H1 (cell line): Measurements from ENCODE around the gene GABRG3. TPM values are rescaled to one million over a fixed set of nuclear protein-coding genes. Genes with fewer than 3 reads are reported as not detected.

Source experiments
- CTCF ChIA-PET: fragments of 300-600 bp; sonication (Branson Sonifier 250); formaldehyde crosslinking; loops from one replicate; lab custom pipeline; 2021; ENCODE audit not compliant: partially characterized antibody; lab: Charles Lee
- POLR2A ChIA-PET: fragments of 300-600 bp; sonication (Branson Sonifier 250); formaldehyde crosslinking; loops from one replicate; lab custom pipeline; 2021; ENCODE audit warnings: inconsistent platforms; ENCODE audit not compliant: partially characterized antibody; lab: Charles Lee
- DNase-seq, 2 experiments: peaks; one replicate each; pipeline versions ENCODE4 v3.0.0 to v3.0.0-alpha.2; 2010 to 2022; ENCODE audit warnings: low spot score in 2 of 2, low read depth in 1 of 2, mixed read lengths in 1 of 2
- FAIRE-seq: peaks from 2 replicates; lab custom pipeline; 2011; peaks lifted over from hg19 to GRCh38; lab: Jason Lieb, UNC
- H2AFZ ChIP-seq: 2 replicates; pipeline ENCODE4 v1.8.1; 2012; ENCODE audit warnings: low read length, inconsistent platforms
- H2AK5ac ChIP-seq: 2 replicates; pipeline ENCODE4 v1.6.1; 2013; ENCODE audit warnings: low read depth, low read length
- H2BK120ac ChIP-seq: replicated peaks from 2 replicates; pipeline ENCODE3; 2013; ENCODE audit warnings: low read depth, low read length, inconsistent platforms
- H2BK12ac ChIP-seq: 2 replicates; pipeline ENCODE4 v1.6.1; 2013; ENCODE audit warnings: low read depth, low read length
- H2BK15ac ChIP-seq: 2 replicates; pipeline ENCODE4 v1.6.1; 2013; ENCODE audit warnings: low read length
- H2BK20ac ChIP-seq: 2 replicates; pipeline ENCODE4 v1.6.1; 2013; ENCODE audit warnings: low read length
- H2BK5ac ChIP-seq: 2 replicates; pipeline ENCODE4 v1.6.1; 2013; ENCODE audit warnings: low read depth, low read length
- H3K14ac ChIP-seq: 2 replicates; pipeline ENCODE4 v1.6.1; 2013; ENCODE audit warnings: inconsistent platforms; ENCODE audit not compliant: insufficient read length
- H3K18ac ChIP-seq: 2 replicates; pipeline ENCODE4 v1.6.1; 2013; ENCODE audit warnings: low read length; ENCODE audit errors: extremely low read depth
- H3K23ac ChIP-seq: 2 replicates; pipeline ENCODE4 v1.6.1; 2013; ENCODE audit warnings: inconsistent platforms; ENCODE audit not compliant: insufficient read length
- H3K23me2 ChIP-seq: 2 replicates; pipeline ENCODE4 v1.6.1; 2013; ENCODE audit warnings: low read depth, low read length
- H3K27ac ChIP-seq: 2 replicates; pipeline ENCODE4 v1.6.1; 2011; ENCODE audit warnings: low read depth, low read length, inconsistent platforms
- H3K27me3 ChIP-seq, 4 experiments: replicated peaks in 1 of 4; 1 replicate in 1 of 4; 2 replicates in 3 of 4; pipeline versions ENCODE4 v1.6.1 to v1.8.1; 2011 to 2013; ENCODE audit warnings: low read length in 3 of 4, mild to moderate bottlenecking in 3 of 4, inconsistent platforms in 2 of 4, mixed read lengths in 2 of 4, moderate library complexity in 1 of 4; ENCODE audit not compliant: control insufficient read depth in 3 of 4, insufficient read depth in 3 of 4; ENCODE audit errors: extremely low read depth in 1 of 4
- H3K36me3 ChIP-seq, 4 experiments: 2 replicates each; pipeline versions ENCODE4 v1.6.1 to v1.8.1; 2011 to 2013; ENCODE audit warnings: mild to moderate bottlenecking in 4 of 4, low read length in 3 of 4, moderate library complexity in 2 of 4, control low read depth in 1 of 4, inconsistent platforms in 1 of 4; ENCODE audit not compliant: insufficient read depth in 4 of 4, control insufficient read depth in 2 of 4
- H3K4ac ChIP-seq: replicated peaks from 2 replicates; pipeline ENCODE3; 2013; ENCODE audit warnings: low read length, low read depth, mixed read lengths, inconsistent platforms; ENCODE audit not compliant: insufficient read length
- H3K4me1 ChIP-seq, 4 experiments: replicated peaks in 1 of 4; 1 replicate in 1 of 4; 2 replicates in 3 of 4; pipeline versions ENCODE4 v1.6.1 to v1.8.1; 2011 to 2013; ENCODE audit warnings: low read length in 3 of 4, inconsistent platforms in 2 of 4, mixed read lengths in 1 of 4; ENCODE audit not compliant: insufficient read depth in 4 of 4, control insufficient read depth in 3 of 4
- H3K4me2 ChIP-seq, 2 experiments: 2 replicates each; pipeline versions ENCODE4 v1.6.1 to v1.8.1; 2011 to 2013; ENCODE audit warnings: low read depth in 2 of 2, low read length in 2 of 2, control low read depth in 1 of 2, inconsistent platforms in 1 of 2, mild to moderate bottlenecking in 1 of 2; ENCODE audit not compliant: insufficient read depth in 1 of 2
- H3K4me3 ChIP-seq, 4 experiments: fragments of 200-600, 300-600 bp in 1 of 4; sonication (generic), shearing (Covaris generic), sonication (Bioruptor Twin) in 1 of 4; 2 replicates each; pipeline versions ENCODE4 v1.5.1 to v1.8.1; 2011 to 2016; ENCODE audit warnings: low read length in 4 of 4, low read depth in 3 of 4, control low read depth in 2 of 4, inconsistent platforms in 2 of 4, mild to moderate bottlenecking in 2 of 4, mixed read lengths in 1 of 4, moderate library complexity in 1 of 4; ENCODE audit not compliant: insufficient read depth in 2 of 4; ENCODE audit errors: extremely low read depth in 1 of 4
- H3K56ac ChIP-seq: replicated peaks from 2 replicates; pipeline ENCODE3; 2013; ENCODE audit warnings: low read depth, mild to moderate bottlenecking, mixed read lengths, low read length, inconsistent platforms; ENCODE audit not compliant: insufficient read length
- H3K79me1 ChIP-seq: 2 replicates; pipeline ENCODE4 v1.6.1; 2013; ENCODE audit warnings: low read depth, low read length, control low read depth
- H3K79me2 ChIP-seq, 2 experiments: 2 replicates each; pipeline versions ENCODE4 v1.6.1 to v1.8.1; 2012 to 2013; ENCODE audit warnings: low read length in 2 of 2, mild to moderate bottlenecking in 2 of 2, inconsistent platforms in 1 of 2; ENCODE audit not compliant: insufficient read depth in 2 of 2, control insufficient read depth in 1 of 2
- H3K9ac ChIP-seq, 4 experiments: replicated peaks in 1 of 4; 1 replicate in 1 of 4; 2 replicates in 3 of 4; pipeline versions ENCODE4 v1.6.1 to v1.8.1; 2011 to 2013; ENCODE audit warnings: low read depth in 3 of 4, low read length in 3 of 4, control low read depth in 2 of 4, mild to moderate bottlenecking in 2 of 4, moderate library complexity in 2 of 4, inconsistent platforms in 1 of 4; ENCODE audit errors: extremely low read depth in 1 of 4
- H3K9me3 ChIP-seq, 2 experiments: 2 replicates each; pipeline versions ENCODE4 v1.6.1 to v1.8.1; 2012 to 2013; ENCODE audit warnings: mild to moderate bottlenecking in 2 of 2, moderate library complexity in 2 of 2, control low read depth in 1 of 2, inconsistent platforms in 1 of 2, low read depth in 1 of 2, low read length in 1 of 2, mixed read lengths in 1 of 2; ENCODE audit not compliant: insufficient read depth in 2 of 2
- H4K20me1 ChIP-seq, 2 experiments: replicated peaks in 1 of 2; 2 replicates each; pipeline versions ENCODE3 to v1.8.1; 2011 to 2013; ENCODE audit warnings: inconsistent platforms in 2 of 2, low read length in 2 of 2, mild to moderate bottlenecking in 1 of 2; ENCODE audit not compliant: insufficient read depth in 2 of 2, control insufficient read depth in 1 of 2
- H4K5ac ChIP-seq: 2 replicates; pipeline ENCODE4 v1.6.1; 2013; ENCODE audit warnings: low read length, low read depth, mixed read lengths, inconsistent platforms; ENCODE audit not compliant: insufficient read length
- H4K8ac ChIP-seq: 2 replicates; pipeline ENCODE4 v1.8.0; 2013; ENCODE audit warnings: mild to moderate bottlenecking, moderate library complexity, low read length, inconsistent platforms; ENCODE audit not compliant: insufficient read depth; ENCODE audit errors: extremely low read depth
- H4K91ac ChIP-seq: replicated peaks from 2 replicates; pipeline ENCODE3; 2013; ENCODE audit warnings: low read length, mixed read lengths, inconsistent platforms; ENCODE audit not compliant: insufficient read length
- ASH2L ChIP-seq: fragments of 200-600, 300-600 bp; sonication (generic); IDR thresholded peaks from one replicate; pipeline ENCODE4 v1.7.1; 2017; ENCODE audit warnings: low read length
- CBX8 ChIP-seq: fragments of 300-800, 300-1000 bp; sonication (generic); IDR thresholded peaks from 2 replicates; pipeline ENCODE4 v1.7.1; 2016; ENCODE audit warnings: low read depth, low read length, borderline replicate concordance
- CREB1 ChIP-seq: IDR thresholded peaks from 2 replicates; pipeline ENCODE4 v1.6.1; 2012; ENCODE audit warnings: inconsistent platforms
- E2F6 ChIP-seq: IDR thresholded peaks from 2 replicates; pipeline ENCODE4 v1.6.1; 2012; ENCODE audit warnings: inconsistent platforms
- JUND ChIP-seq: IDR thresholded peaks from 2 replicates; pipeline ENCODE4 v1.6.1; 2011; ENCODE audit warnings: mild to moderate bottlenecking, improper control_type of control experiment, low read length
- KDM1A ChIP-seq: fragments of 200-600, 300-600 bp; sonication (generic); IDR thresholded peaks from 2 replicates; pipeline ENCODE4 v1.7.1; 2016; ENCODE audit warnings: mild to moderate bottlenecking, low read length, borderline replicate concordance
- RAD21 ChIP-seq, 2 experiments: IDR thresholded peaks in 1 of 2; conservative IDR thresholded peaks in 1 of 2; 2 replicates each; pipeline ENCODE4 v1.6.1; 2011; ENCODE audit warnings: low read depth in 2 of 2, low read length in 2 of 2, improper control_type of control experiment in 1 of 2, inconsistent platforms in 1 of 2, mild to moderate bottlenecking in 1 of 2, moderate library complexity in 1 of 2
- RFX5 ChIP-seq: IDR thresholded peaks from 2 replicates; pipeline ENCODE4 v1.6.1; 2011; ENCODE audit warnings: low read depth, low read length, improper control_type of control experiment, borderline replicate concordance
- SAP30 ChIP-seq: fragments of 300-600 bp; sonication (generic); IDR thresholded peaks from 2 replicates; pipeline ENCODE4 v1.7.1; 2012; ENCODE audit warnings: low read length, moderate library complexity, mild to moderate bottlenecking, inconsistent platforms; ENCODE audit not compliant: insufficient read depth, insufficient replicate concordance
- TCF12 ChIP-seq: IDR thresholded peaks from 2 replicates; pipeline ENCODE4 v1.6.1; 2011; ENCODE audit warnings: low read depth, mild to moderate bottlenecking, low read length
- TEAD4 ChIP-seq: IDR thresholded peaks from 2 replicates; pipeline ENCODE4 v1.6.1; 2012; ENCODE audit warnings: low read depth, low read length, inconsistent platforms, mixed read lengths
- WGBS, 2 experiments: shearing (Covaris generic) in 1 of 2; methylation state at CpG; one replicate each; pipeline versions ENCODE4 v1.1.6 to v1.1.7; 2013 to 2015; ENCODE audit warnings: low lambda C conversion rate in 2 of 2, mixed read lengths in 2 of 2, inconsistent platforms in 1 of 2, low coverage in 1 of 2, missing lambda C conversion rate in 1 of 2; ENCODE audit not compliant: insufficient replicate concordance in 2 of 2, insufficient coverage in 1 of 2, insufficient read length in 1 of 2; ENCODE audit errors: extremely low coverage in 1 of 2, missing lambda C conversion rate in 1 of 2; 5-methylcytosine and 5-hydroxymethylcytosine counted together
- polyA plus RNA-seq, 7 experiments: library from polyadenylated mRNA; depleted of rRNA in 3 of 7; stranded (reverse) in 5 of 7; unstranded in 2 of 7; fragments of >200 nt in 5 of 7; fragments of 200-250 nt in 2 of 7; gene quantifications; 1 replicate in 5 of 7; 2 replicates in 1 of 7; 4 replicates in 1 of 7; pipeline versions ENCODE4 v1.2.1 to v1.2.3, GENCODE V29; 2011 to 2013; ENCODE audit warnings: missing spikeins in 2 of 7, mixed read lengths in 2 of 7
- total RNA-seq: library from RNA; stranded (reverse); fragmentation: NEBNext Ultra II Directional; extraction: Animal tissue kit (Norgen Biotek cat#: 25700); gene quantifications from 2 replicates; pipeline ENCODE4 v1.2.1, GENCODE V29; 2021

The GABRG3 gene
- total and polyA plus RNA-seq, 2 of the 8 experiments (the other 6 are each of a cell fraction or from before 2014, with no cell fraction given) = 0.17 to 0.80 TPM

GRCh38 chr15:27124287-27124871 lies 153.4 kb downstream of the GABRG3 start:
- Histone ChIP-seq H2BK120ac (no peak overlapping the region), H3K4ac (no peak overlapping the region), H4K91ac (no peak overlapping the region), H2AFZ (peak overlapping the region; percentile 40; the same call in 1 of the 2 replicates), H3K14ac (no peak overlapping the region), H2BK5ac (no peak overlapping the region), H3K56ac (no peak overlapping the region), H3K9ac (no peak overlapping the region), H2BK12ac (no peak overlapping the region), H4K8ac (no peak overlapping the region), H3K23me2 (no peaks in the 10 kb centered on the region), H3K27me3 (no peaks in the 10 kb centered on the region), H4K20me1 (no peaks in the 10 kb centered on the region), H2BK15ac (no peak overlapping the region), H3K79me2 (no peaks in the 10 kb centered on the region), H3K4me1 (peaks cover 0 to 2% (median 0%) of the 10 kb centered on the region in 4 experiments; a peak in 1 of 7 replicates), H2BK20ac (no peak overlapping the region), H3K79me1 (no peaks in the 10 kb centered on the region), H3K4me3 (no peak overlapping the region), H3K23ac (no peak overlapping the region), H4K5ac (no peak overlapping the region), H3K18ac (no peak overlapping the region), H3K27ac (no peak overlapping the region), H2AK5ac (no peak overlapping the region), H3K4me2 (no peak overlapping the region), H3K36me3 (no peaks in the 10 kb centered on the region), H3K9me3 (no peaks in the 10 kb centered on the region)
- POLR2A ChIA-PET = no interaction called here
- WGBS, 2 experiments = 92% methylated on average over 4 of the region's 4 CpGs; no CpG with 5 or more reads in 1 of the 2 experiments
- DNase-seq = no peak
- no peak for FAIRE-seq
- CTCF ChIA-PET = no interaction called here
- no peak for TF ChIP-seq E2F6
- TF ChIP-seq SAP30 = no peak
- TF ChIP-seq JUND = no peak
- no peak for TF ChIP-seq TCF12
- TF ChIP-seq CREB1 = no peak
- TF ChIP-seq TEAD4 = no peak
- TF ChIP-seq RFX5 = no peak
- no peak for TF ChIP-seq KDM1A
- no peak for TF ChIP-seq ASH2L
- TF ChIP-seq RAD21 (IDR thresholded peaks at IDR 0.05 in 1 of 2, conservative IDR thresholded peaks at IDR 0.05 in 1 of 2; ENCODE audit: low read depth in 2 of 2, low read length in 2 of 2) = no peak
- TF ChIP-seq CBX8 = no peak
